Suppressor macrophage (primary cell): ENCODE results near the gene POGLUT2.
A peak's percentile ranks its signal among the peaks of the same experiment; 100 is the strongest.

Experiments used
- DNase-seq, 4 experiments: peaks; one replicate each; pipeline ENCODE4 v3.0.0-alpha.2; 2020 to 2022
- total RNA-seq, 17 experiments: gene quantifications; one replicate each; lab custom pipeline; 2026; ENCODE audit warnings: mixed read lengths in 6 of 17, inconsistent platforms in 3 of 17; lab: John Stamatoyannopoulos, UW

The POGLUT2 gene
- total RNA-seq, result 0.59 to 4.6 (median 1.6) reads per million in 17 experiments

GRCh38 chr13:102798581-102799425 lies at the start of gene POGLUT2, which contains the start of gene BIVM:
TSS of gene POGLUT2 (minus strand) at chr13:102798976. CDS start at chr13:102798670, 306 bp downstream.
TSS of gene BIVM (plus strand) at chr13:102799119. CDS start at chr13:102807268, 8,149 bp downstream.
- DNase-seq, result peak; percentile 89 to 95 (median 92)

- DNase-seq, result peak; percentile 18 to 58 (median 46)
Observed at GRCh38 chr13:102847272-102848234, 48.8 kb upstream of the POGLUT2 start.

GRCh38 chr13:102846261-102847015 lies 47.7 kb upstream of the POGLUT2 start:
- peak; percentile 69 to 82 (median 78) for DNase-seq

- peak; percentile 99 for DNase-seq
Observed at GRCh38 chr13:102845630-102846260, 47.0 kb upstream of the POGLUT2 start, which contains the start of gene ERCC5. TSS of gene ERCC5 (plus strand) at chr13:102846032. CDS start at chr13:102846267, 235 bp downstream.

- no peak for DNase-seq
Observed at GRCh38 chr13:102845289-102845629, 46.5 kb upstream of the POGLUT2 start.

GRCh38 chr13:102839462-102839861 lies 40.7 kb upstream of the POGLUT2 start:
- DNase-seq, result no peak

- DNase-seq, result no peak
Observed at GRCh38 chr13:102838982-102839381, 40.2 kb upstream of the POGLUT2 start.

GRCh38 chr13:102838273-102838672 lies 39.5 kb upstream of the POGLUT2 start:
- DNase-seq, result no peak

GRCh38 chr13:102836471-102836870 lies 37.7 kb upstream of the POGLUT2 start:
- no peak for DNase-seq

GRCh38 chr13:102830646-102831045 lies 31.9 kb upstream of the POGLUT2 start:
- no peak for DNase-seq

- DNase-seq, result no peak
Observed at GRCh38 chr13:102825921-102826706, 27.3 kb upstream of the POGLUT2 start.

GRCh38 chr13:102825400-102825799 lies 26.6 kb upstream of the POGLUT2 start:
- no peak for DNase-seq

- no peak for DNase-seq
Observed at GRCh38 chr13:102817907-102818306, 19.1 kb upstream of the POGLUT2 start.

GRCh38 chr13:102817241-102817640 lies 18.5 kb upstream of the POGLUT2 start:
- DNase-seq, result no peak

- DNase-seq, result no peak
Observed at GRCh38 chr13:102816708-102817107, 17.9 kb upstream of the POGLUT2 start.

- no peak for DNase-seq
Observed at GRCh38 chr13:102815788-102816187, 17.0 kb upstream of the POGLUT2 start.

- no peak for DNase-seq
Observed at GRCh38 chr13:102814793-102815192, 16.0 kb upstream of the POGLUT2 start.

GRCh38 chr13:102814025-102814607 lies 15.3 kb upstream of the POGLUT2 start:
- DNase-seq, result no peak

- no peak for DNase-seq
Observed at GRCh38 chr13:102812611-102813287, 14.0 kb upstream of the POGLUT2 start.

GRCh38 chr13:102807699-102808098 lies 8.9 kb upstream of the POGLUT2 start:
- no peak for DNase-seq
